ENCODE measurements around the gene TRIP6. TPM values are rescaled to one million over a fixed set of nuclear protein-coding genes. Genes with fewer than 3 reads are reported as not detected.

TRIP6 gene
- total and polyA plus RNA-seq, 5 donors from 2014 or later: 2.8 to 8.4 (median 3.7) TPM

- H3K36me3 Mint-ChIP-seq: peaks cover 15% of the 10 kb centered on the region
- H3K27me3 ChIP-seq (ENCODE audit: control insufficient read depth, insufficient read depth, low read length): peaks cover 8% of the 10 kb centered on the region
- H3K27me3 Mint-ChIP-seq: peaks cover 51% of the 10 kb centered on the region
- H3K9me3 ChIP-seq (ENCODE audit: control insufficient read depth in 2 of 2, low read length in 2 of 2): no peaks in the 10 kb centered on the region
- no peak overlapping the region for H3K27ac ChIP-seq (ENCODE audit: insufficient read depth, low read length, poor library complexity, severe bottlenecking)
- no peak for DNase-seq
- no peak overlapping the region for H3K4me3 ChIP-seq (ENCODE audit: low read depth, low read length)
- peaks cover 0 to 4% (median 0%) of the 10 kb centered on the region in 7 donors for H3K9me3 Mint-ChIP-seq
- H3K4me1 ChIP-seq (ENCODE audit: control insufficient read depth, insufficient read depth, low read length, poor library complexity, severe bottlenecking): peaks cover 54% of the 10 kb centered on the region
- peaks cover 0 to 46% (median 31%) of the 10 kb centered on the region in 4 donors for H3K4me1 Mint-ChIP-seq
- H3K4me3 Mint-ChIP-seq: peak overlapping the region; percentile 49 to 90 (median 80)
- peaks cover 6% of the 10 kb centered on the region for H3K36me3 ChIP-seq (ENCODE audit: control insufficient read depth, insufficient read depth, low read length)
- peak overlapping the region in 2 of 3 donors; percentile 42 to 52 for H3K27ac Mint-ChIP-seq
- ATAC-seq (ENCODE audit: low read depth in 2 of 2): no peak
These were observed 24.5 kb downstream of the TRIP6 start for GRCh38 chr7:100891568-100892247.

- no peak overlapping the region for H3K4me3 ChIP-seq (ENCODE audit: low read depth, low read length)
- H3K9me3 Mint-ChIP-seq: peaks cover 0 to 4% (median 0%) of the 10 kb centered on the region in 7 donors
- H3K27me3 Mint-ChIP-seq: peaks cover 58% of the 10 kb centered on the region
- peaks cover 56% of the 10 kb centered on the region for H3K4me1 ChIP-seq (ENCODE audit: control insufficient read depth, insufficient read depth, low read length, poor library complexity, severe bottlenecking)
- peaks cover 6% of the 10 kb centered on the region for H3K36me3 Mint-ChIP-seq
- H3K9me3 ChIP-seq (ENCODE audit: control insufficient read depth in 2 of 2, low read length in 2 of 2): no peaks in the 10 kb centered on the region
- ATAC-seq (ENCODE audit: low read depth in 2 of 2) (no peak), DNase-seq (no peak)
- H3K36me3 ChIP-seq (ENCODE audit: control insufficient read depth, insufficient read depth, low read length): no peaks in the 10 kb centered on the region
- no peak overlapping the region for H3K27ac Mint-ChIP-seq
- peaks cover 11% of the 10 kb centered on the region for H3K27me3 ChIP-seq (ENCODE audit: control insufficient read depth, insufficient read depth, low read length)
- H3K4me3 Mint-ChIP-seq: peak overlapping the region in 2 of 4 donors; percentile 68 to 89
- H3K4me1 Mint-ChIP-seq: peaks cover 0 to 40% (median 22%) of the 10 kb centered on the region in 4 donors
- no peak overlapping the region for H3K27ac ChIP-seq (ENCODE audit: insufficient read depth, low read length, poor library complexity, severe bottlenecking)
These were observed 25.5 kb downstream of the TRIP6 start for GRCh38 chr7:100892364-100893317.

GRCh38 chr7:100893318-100893895 lies 26.2 kb downstream of the TRIP6 start:
- Mint-ChIP-seq H3K27ac (no peak overlapping the region), H3K27me3 (peaks cover 66% of the 10 kb centered on the region), H3K4me3 (peak overlapping the region in 1 of 4 donors; percentile 38), H3K36me3 (no peaks in the 10 kb centered on the region), H3K9me3 (peaks cover 0 to 6% (median 0%) of the 10 kb centered on the region in 7 donors), H3K4me1 (peaks cover 0 to 35% (median 15%) of the 10 kb centered on the region in 4 donors)
- H3K4me1 ChIP-seq (ENCODE audit: control insufficient read depth, insufficient read depth, low read length, poor library complexity, severe bottlenecking): peaks cover 49% of the 10 kb centered on the region
- no peaks in the 10 kb centered on the region for H3K9me3 ChIP-seq (ENCODE audit: control insufficient read depth in 2 of 2, low read length in 2 of 2)
- H3K27ac ChIP-seq (ENCODE audit: insufficient read depth, low read length, poor library complexity, severe bottlenecking): no peak overlapping the region
- DNase-seq (no peak), ATAC-seq (ENCODE audit: low read depth in 2 of 2) (no peak)
- H3K36me3 ChIP-seq (ENCODE audit: control insufficient read depth, insufficient read depth, low read length): no peaks in the 10 kb centered on the region
- no peak overlapping the region for H3K4me3 ChIP-seq (ENCODE audit: low read depth, low read length)
- peaks cover 16% of the 10 kb centered on the region for H3K27me3 ChIP-seq (ENCODE audit: control insufficient read depth, insufficient read depth, low read length)

GRCh38 chr7:100893910-100894721 lies 26.9 kb downstream of the TRIP6 start:
- H3K27me3 ChIP-seq (ENCODE audit: control insufficient read depth, insufficient read depth, low read length): peaks cover 16% of the 10 kb centered on the region
- no peaks in the 10 kb centered on the region for H3K36me3 ChIP-seq (ENCODE audit: control insufficient read depth, insufficient read depth, low read length)
- no peak for ATAC-seq (ENCODE audit: low read depth in 2 of 2)
- Mint-ChIP-seq H3K27me3 (peaks cover 72% of the 10 kb centered on the region), H3K9me3 (peaks cover 0 to 6% (median 0%) of the 10 kb centered on the region in 7 donors), H3K4me1 (peaks cover 0 to 29% (median 12%) of the 10 kb centered on the region in 4 donors), H3K4me3 (peak overlapping the region in 2 of 4 donors; percentile 41 to 76), H3K27ac (no peak overlapping the region), H3K36me3 (no peaks in the 10 kb centered on the region)
- H3K9me3 ChIP-seq (ENCODE audit: control insufficient read depth in 2 of 2, low read length in 2 of 2): no peaks in the 10 kb centered on the region
- H3K4me1 ChIP-seq (ENCODE audit: control insufficient read depth, insufficient read depth, low read length, poor library complexity, severe bottlenecking): peaks cover 42% of the 10 kb centered on the region
- no peak overlapping the region for H3K4me3 ChIP-seq (ENCODE audit: low read depth, low read length)
- H3K27ac ChIP-seq (ENCODE audit: insufficient read depth, low read length, poor library complexity, severe bottlenecking): no peak overlapping the region
- DNase-seq: no peak

DNA sequence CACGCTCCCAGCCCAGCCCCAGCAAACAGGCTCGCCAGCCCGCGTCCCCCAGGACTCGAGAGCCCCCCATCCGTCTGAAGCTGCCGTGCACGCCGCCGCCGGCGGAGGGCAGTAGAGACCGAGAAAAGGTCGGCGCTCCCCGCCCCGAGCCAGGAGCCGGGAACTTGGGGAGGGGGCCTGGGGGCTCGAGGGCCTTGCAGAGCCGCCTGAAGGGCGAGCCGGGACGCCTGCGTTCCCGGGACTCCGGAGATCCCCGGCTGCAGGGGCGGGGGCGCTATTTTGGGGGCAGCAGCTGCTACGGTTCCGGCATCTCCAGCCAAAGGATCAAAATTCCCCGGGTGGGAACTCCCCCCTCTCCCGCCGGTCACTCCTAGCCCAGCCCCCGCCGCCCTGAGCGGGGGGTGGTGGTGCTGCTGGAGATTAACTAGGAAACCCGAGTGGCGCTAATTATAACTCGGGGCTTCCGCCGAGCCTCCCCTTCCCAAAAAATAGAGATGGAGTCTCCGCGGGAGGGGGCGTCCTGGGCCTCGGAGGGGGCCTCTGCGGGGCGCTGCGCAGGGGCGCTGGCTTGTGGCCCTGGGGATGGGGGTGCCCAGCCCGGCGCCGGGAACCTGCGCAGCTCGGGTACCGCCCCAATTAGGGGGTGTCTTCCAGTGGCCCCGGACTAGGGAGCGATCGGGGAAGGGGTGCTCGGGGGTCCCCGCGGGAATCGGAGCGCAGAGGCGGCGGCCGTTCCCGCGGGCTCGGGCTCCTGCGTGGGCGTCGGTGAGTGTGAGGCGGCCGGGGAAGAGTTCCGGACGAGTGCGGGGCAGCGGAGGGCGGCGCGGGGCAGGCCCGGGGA lies 27.9 kb downstream of the TRIP6 start:
- Histone ChIP-seq H3K27me3 (ENCODE audit: control insufficient read depth, insufficient read depth, low read length) (peaks cover 16% of the 10 kb centered on the region), H3K4me3 (ENCODE audit: low read depth, low read length) (no peak overlapping the region), H3K9me3 (ENCODE audit: control insufficient read depth in 2 of 2, low read length in 2 of 2) (no peaks in the 10 kb centered on the region), H3K4me1 (ENCODE audit: control insufficient read depth, insufficient read depth, low read length, poor library complexity, severe bottlenecking) (peaks cover 36% of the 10 kb centered on the region), H3K27ac (ENCODE audit: insufficient read depth, low read length, poor library complexity, severe bottlenecking) (no peak overlapping the region), H3K36me3 (ENCODE audit: control insufficient read depth, insufficient read depth, low read length) (no peaks in the 10 kb centered on the region)
- Mint-ChIP-seq H3K36me3 (no peaks in the 10 kb centered on the region), H3K4me1 (peaks cover 0 to 29% (median 10%) of the 10 kb centered on the region in 4 donors), H3K27me3 (peaks cover 74% of the 10 kb centered on the region), H3K4me3 (no peak overlapping the region), H3K27ac (no peak overlapping the region), H3K9me3 (peaks cover 0 to 6% (median 0%) of the 10 kb centered on the region in 7 donors)
- ATAC-seq (ENCODE audit: low read depth in 2 of 2) (no peak), DNase-seq (peak in 2 of 3 donors; percentile 36 to 46)

DNA sequence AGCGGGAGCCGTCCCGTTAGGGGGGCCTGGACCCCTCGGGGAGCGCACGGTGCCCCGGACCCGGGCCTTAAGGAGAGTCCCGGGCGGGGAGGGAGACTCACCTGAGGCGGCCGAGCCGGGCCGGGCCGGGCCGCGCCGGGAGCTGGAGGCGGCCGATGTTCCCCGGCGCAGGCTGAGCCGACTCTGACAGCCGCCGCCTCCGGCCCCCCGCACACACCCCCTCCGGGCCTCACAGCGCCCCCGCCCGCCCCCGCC lies 28.4 kb downstream of the TRIP6 start, which contains the start of gene ACHE:
Gene ACHE (minus strand): TSS at position 188 of the 255 bp plus-strand sequence. CDS start 1,656 bp downstream, outside the sequence.
- Mint-ChIP-seq H3K27me3 (peaks cover 71% of the 10 kb centered on the region), H3K4me3 (peak within 1 kb of the TSS; percentile 82 to 88 (median 85)), H3K4me1 (peaks cover 0 to 23% (median 9%) of the 10 kb centered on the region in 4 donors), H3K27ac (peak within 1 kb of the TSS; percentile 66 to 75 (median 71)), H3K9me3 (peaks cover 0 to 6% (median 0%) of the 10 kb centered on the region in 7 donors), H3K36me3 (no peaks in the 10 kb centered on the region)
- DNase-seq: no peak
- Histone ChIP-seq H3K27me3 (ENCODE audit: control insufficient read depth, insufficient read depth, low read length) (peaks cover 16% of the 10 kb centered on the region), H3K27ac (ENCODE audit: insufficient read depth, low read length, poor library complexity, severe bottlenecking) (no peak within 1 kb of the TSS), H3K36me3 (ENCODE audit: control insufficient read depth, insufficient read depth, low read length) (no peaks in the 10 kb centered on the region), H3K4me3 (ENCODE audit: low read depth, low read length) (no peak within 1 kb of the TSS), H3K9me3 (ENCODE audit: control insufficient read depth in 2 of 2, low read length in 2 of 2) (no peaks in the 10 kb centered on the region), H3K4me1 (ENCODE audit: control insufficient read depth, insufficient read depth, low read length, poor library complexity, severe bottlenecking) (peaks cover 31% of the 10 kb centered on the region)
- no peak for ATAC-seq (ENCODE audit: low read depth in 2 of 2)
